Effector CD8-positive, alpha-beta T cell (primary cell): ENCODE data around the gene PCK2.

ENCODE experiments used
- DNase-seq: peaks from one replicate; lab custom pipeline; 2025; lab: John Stamatoyannopoulos, UW

PCK2 gene

DNA sequence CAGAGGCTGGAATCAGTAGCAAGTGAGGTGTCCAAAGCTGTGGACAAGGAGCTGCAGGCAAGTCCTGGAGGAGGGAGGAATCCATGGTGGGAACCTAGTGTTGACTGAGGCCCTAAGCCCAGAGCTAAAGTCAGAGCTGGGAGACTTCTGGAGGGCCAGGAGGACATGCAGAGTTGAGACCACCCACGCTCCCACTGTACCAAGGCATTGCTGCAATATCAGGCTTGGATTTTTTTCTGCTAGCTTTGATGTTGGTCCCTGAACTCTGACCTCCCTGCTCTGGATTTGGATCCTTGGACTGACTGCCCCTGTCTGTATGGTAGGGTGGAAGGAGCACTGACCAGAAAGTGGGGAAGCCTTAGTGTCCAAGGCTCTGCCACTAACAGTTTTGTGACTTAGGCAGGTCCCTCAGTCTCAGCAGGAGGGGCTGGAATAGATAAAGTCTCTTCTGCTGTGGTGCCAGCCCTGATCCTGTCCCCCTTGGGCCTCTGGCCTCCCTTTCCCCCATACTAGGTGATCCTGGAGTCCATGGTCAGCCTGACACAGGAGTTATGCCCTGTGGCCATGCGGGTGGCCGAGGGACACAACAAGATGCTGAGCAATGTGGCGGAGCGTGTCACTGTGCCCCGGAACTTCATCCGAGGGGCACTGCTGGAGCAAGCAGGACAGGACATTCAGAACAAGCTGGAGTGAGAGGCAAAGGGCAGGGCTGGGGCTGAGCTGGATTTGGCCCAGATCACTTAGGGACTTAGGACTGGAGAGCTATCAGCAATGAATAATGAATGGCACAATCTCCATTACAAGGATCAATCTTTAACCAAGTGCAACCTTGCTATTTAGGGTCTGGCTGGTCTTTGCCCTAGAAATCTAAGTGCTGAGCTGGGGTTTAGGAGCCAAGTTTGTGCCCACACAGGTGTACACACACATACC is 32.9 kb upstream of the PCK2 start:
- no peak for DNase-seq

- no peak for DNase-seq
Measured at GRCh38 chr14:24062216-24062980, 31.7 kb upstream of the PCK2 start.

GRCh38 chr14:24063263-24063836 is 30.8 kb upstream of the PCK2 start:
- no peak for DNase-seq

- no peak for DNase-seq
Measured at GRCh38 chr14:24064091-24064795, 29.9 kb upstream of the PCK2 start.

DNA sequence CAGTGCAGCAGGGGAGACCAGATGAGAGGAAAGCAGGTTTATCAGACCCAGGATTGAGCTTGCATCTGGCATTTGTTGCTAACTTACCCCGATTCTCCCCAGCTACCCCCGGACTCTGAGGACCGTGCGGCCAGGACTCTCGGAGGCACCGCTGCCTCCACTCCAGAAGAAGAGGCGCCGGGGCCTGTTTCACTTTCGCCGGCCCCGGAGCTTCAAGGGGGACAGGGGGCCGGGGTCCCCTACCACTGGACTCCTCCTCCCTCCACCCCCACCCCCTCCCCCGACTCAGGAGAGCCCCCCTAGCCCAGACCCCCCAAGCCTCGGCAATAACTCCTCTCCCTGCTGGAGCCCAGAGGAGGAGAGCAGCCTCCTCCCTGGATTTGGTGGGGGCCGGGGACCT is 29.3 kb upstream of the PCK2 start:
- DNase-seq: no peak

DNA sequence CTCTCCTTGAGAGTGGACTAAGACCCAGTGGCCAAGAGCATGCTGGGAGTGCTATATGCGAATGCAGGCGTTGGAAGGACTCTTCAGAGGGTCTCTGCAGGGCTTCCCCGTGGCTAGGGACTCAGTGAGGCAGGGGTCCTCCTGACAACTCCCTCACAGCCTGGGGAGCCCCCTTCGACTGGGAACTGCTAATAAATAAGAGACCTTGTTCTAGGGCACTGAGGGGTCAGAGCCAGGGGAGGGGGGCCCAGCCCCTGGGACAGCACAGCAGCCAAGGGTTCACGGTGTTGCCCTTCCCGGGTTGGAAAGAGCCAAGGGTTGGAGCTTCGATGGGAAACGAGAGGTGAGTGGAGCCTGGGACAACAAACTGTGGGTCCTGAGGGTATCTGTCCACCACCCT is 28.7 kb upstream of the PCK2 start:
- DNase-seq: no peak

- no peak for DNase-seq
Measured at GRCh38 chr14:24066496-24067132, 27.5 kb upstream of the PCK2 start.

- DNase-seq: no peak
Measured at GRCh38 chr14:24067133-24068082, 26.7 kb upstream of the PCK2 start.

DNA sequence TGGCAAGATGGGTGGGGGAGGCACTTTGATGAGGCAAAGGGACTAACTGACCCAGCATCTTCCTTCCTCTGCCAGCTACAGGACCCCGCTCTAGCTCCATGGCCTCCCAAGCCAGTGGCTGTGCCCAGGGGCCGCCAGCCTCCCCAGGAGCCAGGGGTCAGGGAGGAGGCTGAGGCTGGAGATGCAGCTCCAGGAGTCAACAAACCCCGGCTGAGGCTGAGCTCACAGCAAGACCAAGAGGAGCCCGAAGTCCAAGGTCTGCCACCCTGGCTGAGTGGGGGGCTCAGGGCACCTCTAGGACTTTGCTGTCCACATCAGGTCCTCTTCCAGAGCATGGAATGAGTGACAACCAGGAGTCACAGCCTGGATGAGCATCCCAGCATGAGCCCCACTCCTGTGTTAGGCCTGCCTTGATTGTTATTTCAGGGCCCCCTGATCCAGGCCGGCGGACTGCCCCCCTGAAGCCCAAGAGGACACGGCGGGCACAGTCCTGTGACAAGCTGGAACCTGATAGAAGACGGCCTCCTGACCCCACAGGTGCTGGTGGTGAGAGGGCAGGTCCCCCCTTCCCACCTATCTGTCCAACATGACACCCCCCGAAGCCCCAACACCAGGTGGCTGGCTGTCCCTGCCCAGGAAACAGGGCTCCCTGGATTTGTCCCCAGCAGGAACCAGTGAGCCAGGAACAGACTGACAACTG is 25.2 kb upstream of the PCK2 start:
- no peak for DNase-seq

- DNase-seq: no peak
Measured at GRCh38 chr14:24069411-24069735, 24.7 kb upstream of the PCK2 start.

DNA sequence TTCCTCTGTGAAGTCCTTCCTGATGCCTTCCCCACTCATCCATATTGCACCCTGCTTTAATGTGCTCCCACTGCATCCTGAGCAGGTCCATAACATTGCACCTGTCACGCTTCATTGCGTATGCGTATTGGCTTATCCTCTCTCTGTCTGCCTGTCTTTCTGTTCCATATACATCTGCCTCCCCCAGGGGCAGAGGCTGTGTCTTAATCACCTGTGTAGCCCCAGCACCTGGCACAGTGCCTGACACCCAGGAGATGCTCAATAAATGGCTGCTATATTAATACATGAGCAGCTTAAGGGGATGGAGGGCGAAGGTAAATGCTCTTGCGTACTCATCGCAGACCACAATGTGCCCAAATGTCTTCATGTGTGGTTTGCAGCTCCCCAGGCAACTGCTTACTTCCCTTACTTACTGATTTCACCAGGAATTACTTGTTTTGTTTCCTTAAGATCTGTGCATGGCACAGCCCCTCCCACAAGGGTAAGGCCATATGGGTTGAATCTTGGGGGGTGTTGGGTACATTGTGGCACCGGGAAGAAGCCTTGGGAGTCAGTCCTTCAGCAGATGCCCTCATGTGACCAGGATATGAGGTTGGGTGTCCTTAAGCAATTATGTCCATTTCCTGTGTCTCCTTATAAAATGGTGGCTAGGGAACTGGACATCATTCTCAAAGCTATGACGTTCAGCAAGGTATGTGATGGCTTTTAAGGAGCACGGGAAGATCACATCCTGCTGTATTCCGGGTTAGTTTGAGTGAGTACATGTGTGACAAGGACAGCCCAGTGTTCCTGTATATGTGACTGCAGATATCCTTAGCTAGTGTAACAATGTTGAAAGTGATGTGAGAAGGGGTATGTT is 23.6 kb upstream of the PCK2 start:
- DNase-seq: no peak

DNA sequence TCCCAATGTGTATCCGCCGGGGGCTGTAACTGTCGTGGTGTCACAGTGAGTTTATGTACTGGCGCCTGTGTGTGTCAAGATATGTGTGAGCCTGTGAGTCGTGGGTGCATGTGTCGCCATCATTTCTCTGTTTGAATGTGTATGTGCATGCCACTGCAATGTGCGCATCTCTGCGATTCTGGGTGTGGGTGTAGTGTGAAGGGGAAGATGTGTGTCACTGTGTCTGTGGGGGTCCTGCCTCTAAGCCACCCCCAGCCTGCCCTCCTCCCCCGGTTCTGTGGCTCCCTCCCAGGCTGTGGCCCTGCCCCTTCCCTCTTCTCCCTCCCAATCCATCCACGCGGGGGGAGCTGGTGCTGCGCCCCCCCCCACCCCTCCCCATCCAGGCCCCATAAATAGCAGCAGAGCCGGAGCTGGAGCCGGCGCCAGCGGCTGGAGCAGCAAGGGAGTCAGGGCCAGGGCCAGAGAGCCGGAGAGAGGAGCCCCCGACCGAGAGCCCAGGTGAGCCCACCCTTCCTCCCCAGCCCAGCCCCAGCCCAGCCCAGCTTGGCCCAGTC is 22.9 kb upstream of the PCK2 start, which contains the start of gene CPNE6:
CPNE6 (plus strand) TSS at position 419 of the 554 bp plus-strand sequence. CDS start 1,375 bp downstream, outside the sequence.
- no peak for DNase-seq

GRCh38 chr14:24071836-24072430 is 22.2 kb upstream of the PCK2 start:
- DNase-seq: no peak

- no peak for DNase-seq
Measured at GRCh38 chr14:24072436-24072835, 21.7 kb upstream of the PCK2 start.

GRCh38 chr14:24072881-24073877 is 20.9 kb upstream of the PCK2 start:
- no peak for DNase-seq

- no peak for DNase-seq
Measured at GRCh38 chr14:24074625-24075484, 19.3 kb upstream of the PCK2 start.
